SK-N-MC (cell line): ENCODE results near the gene MYO16.

Experiments used
- DNase-seq: peaks from one replicate; pipeline ENCODE4 v3.0.0-alpha.2; 2011; ENCODE audit warnings: low read depth, low spot score
- H3K27ac ChIP-seq: fragments of 200-600 bp; sonication (generic); 2 replicates; pipeline ENCODE4 v1.5.1; 2016; ENCODE audit warnings: mixed run types
- H3K36me3 ChIP-seq: fragments of 200-600 bp; sonication (generic); 2 replicates; pipeline ENCODE4 v1.6.1; 2017; ENCODE audit warnings: antibody characterized with exemption, low read length, mixed read lengths; ENCODE audit not compliant: insufficient read depth
- H3K4me3 ChIP-seq: fragments of 200-600 bp; sonication (generic); 2 replicates; pipeline ENCODE4 v1.5.1; 2016
- H3K9ac ChIP-seq: fragments of 200-600 bp; sonication (generic); 2 replicates; pipeline ENCODE4 v1.8.0; 2017; ENCODE audit warnings: mixed run types, mixed read lengths; ENCODE audit not compliant: insufficient read length
- H3K9me3 ChIP-seq: fragments of 200-600 bp; sonication (generic); 2 replicates; pipeline ENCODE4 v1.6.1; 2017; ENCODE audit warnings: low read depth, mild to moderate bottlenecking, antibody characterized with exemption, low read length, moderate library complexity, mixed read lengths
- EZH2 ChIP-seq: fragments of 200-600 bp; sonication (generic); IDR thresholded peaks from one replicate; pipeline ENCODE4 v1.6.1; 2017; ENCODE audit warnings: antibody characterized with exemption
- FOXP2 ChIP-seq: optimal IDR thresholded peaks from 2 replicates; pipeline ENCODE3; 2011; ENCODE audit warnings: mild to moderate bottlenecking, moderate library complexity; ENCODE audit not compliant: insufficient read depth; ENCODE audit errors: extremely low read length, control extremely low read depth
- POLR2AphosphoS5 ChIP-seq: IDR thresholded peaks from 2 replicates; pipeline ENCODE4 v1.6.1; 2012; ENCODE audit warnings: mild to moderate bottlenecking, low read depth, low read length, borderline replicate concordance

MYO16 gene

DNA sequence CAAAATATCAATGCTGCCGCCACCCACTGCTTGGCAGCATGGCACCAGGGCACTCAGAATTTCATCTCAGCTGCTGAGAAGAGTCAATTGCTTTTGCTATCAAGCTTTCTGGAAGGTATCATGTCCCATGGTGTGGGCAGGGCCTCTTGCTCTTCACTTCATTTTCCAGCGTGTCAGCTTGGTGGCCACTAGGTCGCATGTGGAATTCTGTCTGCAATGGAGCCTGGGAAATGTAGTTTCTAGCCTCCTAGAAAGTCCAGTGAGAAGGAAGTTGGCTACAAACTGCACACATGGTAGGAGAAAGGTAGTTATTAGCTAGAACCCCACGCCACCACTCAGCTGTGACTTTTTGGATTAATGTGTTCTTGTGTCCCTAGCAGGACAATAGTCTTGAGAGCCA, 105.3 kb downstream of the MYO16 start:
- DNase-seq = no peak
- Histone ChIP-seq H3K36me3 (no peaks in the 10 kb centered on the region), H3K9ac (no peak overlapping the region), H3K9me3 (no peaks in the 10 kb centered on the region), H3K27ac (no peak overlapping the region), H3K4me3 (no peak overlapping the region)
- TF ChIP-seq POLR2AphosphoS5 = no peak
- TF ChIP-seq FOXP2 = no peak
- TF ChIP-seq EZH2 = no peak

DNA sequence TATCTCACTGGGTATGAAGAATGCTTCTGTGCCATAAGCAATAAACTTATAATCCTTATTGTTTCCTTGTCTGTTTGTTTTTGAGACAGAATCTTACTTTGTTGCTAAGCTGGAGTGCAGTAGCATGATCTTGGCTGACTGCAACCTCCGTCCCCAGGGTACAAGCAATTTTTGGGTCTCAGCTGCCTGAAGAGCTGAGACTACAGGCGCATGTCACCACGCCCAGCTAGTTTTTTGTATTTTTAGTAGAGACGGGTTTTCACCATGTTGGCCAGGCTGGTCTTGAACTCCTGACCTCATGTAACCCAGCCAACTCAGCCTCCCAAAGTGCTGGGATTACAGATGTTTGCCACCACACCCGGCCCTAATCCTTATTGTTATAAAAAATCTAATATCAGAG, 112.5 kb downstream of the MYO16 start:
- Histone ChIP-seq H3K36me3 (no peaks in the 10 kb centered on the region), H3K27ac (no peak overlapping the region), H3K9me3 (no peaks in the 10 kb centered on the region), H3K9ac (no peak overlapping the region), H3K4me3 (no peak overlapping the region)
- no peak for DNase-seq
- TF ChIP-seq EZH2 (no peak), POLR2AphosphoS5 (no peak), FOXP2 (no peak)

DNA sequence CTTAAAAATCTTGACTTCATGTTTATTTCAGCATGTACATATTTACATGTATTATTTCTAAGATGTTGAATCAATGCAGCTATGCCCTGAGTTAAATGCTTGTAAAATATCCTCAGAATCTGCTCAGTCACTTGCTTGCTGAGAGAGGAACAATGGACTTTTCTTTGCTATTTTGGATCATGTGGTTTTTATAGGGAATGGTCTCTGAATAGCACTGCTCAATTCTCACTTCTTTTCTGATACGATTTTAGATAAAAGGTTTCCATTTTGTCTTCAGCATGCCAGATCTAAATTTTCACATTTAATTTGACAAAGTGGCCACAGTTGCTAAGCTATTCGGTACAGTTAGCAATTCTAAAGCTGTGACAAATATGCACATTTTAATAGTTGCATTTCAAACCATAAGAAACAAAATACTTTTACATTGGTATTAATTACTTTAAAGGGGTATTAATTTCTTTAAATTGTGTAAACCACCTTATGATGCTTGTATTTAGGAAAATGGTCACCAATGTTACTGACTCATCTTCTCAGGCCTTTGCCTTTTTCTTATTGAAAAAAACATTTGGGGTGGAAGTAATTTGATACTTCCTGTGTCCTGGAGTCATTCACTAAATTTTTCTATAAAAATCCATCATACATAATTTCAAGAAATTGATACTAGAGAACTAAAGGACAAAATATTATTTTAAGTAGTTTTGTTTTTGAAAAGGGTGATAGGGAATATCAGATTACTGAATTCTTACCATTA, 113.5 kb downstream of the MYO16 start:
- Histone ChIP-seq H3K27ac (peak overlapping the region; percentile 38; the same call in 1 of the 2 replicates), H3K4me3 (no peak overlapping the region), H3K9ac (no peak overlapping the region), H3K9me3 (no peaks in the 10 kb centered on the region), H3K36me3 (no peaks in the 10 kb centered on the region)
- no peak for TF ChIP-seq POLR2AphosphoS5
- TF ChIP-seq FOXP2 = no peak
- no peak for TF ChIP-seq EZH2
- DNase-seq = no peak

DNA sequence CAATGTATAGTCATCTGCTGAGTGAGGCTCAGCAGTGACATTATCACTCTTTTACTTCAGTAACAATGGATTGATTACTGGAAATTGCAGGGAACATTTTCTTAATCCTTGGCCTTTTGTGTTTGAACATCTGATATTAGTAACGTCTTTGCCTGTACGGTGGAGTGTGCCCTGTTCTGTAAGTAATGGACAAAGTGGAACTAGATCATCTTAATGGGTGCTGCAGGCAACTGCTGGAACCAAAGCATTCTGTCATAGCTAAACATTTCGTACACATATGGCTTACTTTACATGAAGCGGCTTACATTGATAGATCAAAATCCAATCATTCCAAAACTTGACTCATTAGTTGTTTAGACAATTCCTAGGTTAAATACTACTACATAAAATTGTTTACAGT, 114.1 kb downstream of the MYO16 start:
- no peak for TF ChIP-seq POLR2AphosphoS5
- TF ChIP-seq FOXP2 = no peak
- TF ChIP-seq EZH2 = no peak
- H3K36me3 ChIP-seq = no peaks in the 10 kb centered on the region

DNA sequence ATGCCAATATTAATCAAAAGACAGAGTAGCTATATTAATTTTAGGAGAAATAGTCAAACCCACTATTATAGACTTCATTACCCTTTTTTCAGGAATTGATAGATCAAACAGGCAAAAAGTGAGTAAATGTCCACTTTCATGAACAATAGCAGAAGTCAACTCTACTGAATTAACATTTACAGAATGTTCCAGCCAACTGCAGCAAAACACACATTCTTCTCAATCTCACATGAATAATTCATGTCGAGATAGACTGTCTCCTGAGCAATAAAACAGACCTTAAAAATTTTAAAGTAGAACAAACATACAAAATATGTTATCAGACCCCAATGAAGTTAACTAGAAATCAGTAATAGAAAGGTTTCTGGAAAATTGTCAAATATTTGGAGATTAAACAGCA, 118.4 kb downstream of the MYO16 start:
- no peak for DNase-seq
- no peak for TF ChIP-seq FOXP2
- no peak for TF ChIP-seq POLR2AphosphoS5
- no peak for TF ChIP-seq EZH2
- Histone ChIP-seq H3K9ac (no peak overlapping the region), H3K4me3 (0 out of 2 replicates have a peak overlapping the region, but pooled peaks have one; percentile 27), H3K9me3 (no peaks in the 10 kb centered on the region), H3K27ac (0 out of 2 replicates have a peak overlapping the region, but pooled peaks have one; percentile 38), H3K36me3 (no peaks in the 10 kb centered on the region)

More for the DNA sequence above, 114.1 kb downstream of the MYO16 start:
- no peak overlapping the region for H3K9ac ChIP-seq
- no peaks in the 10 kb centered on the region for H3K9me3 ChIP-seq
- H3K27ac ChIP-seq = no peak overlapping the region
- H3K4me3 ChIP-seq = no peak overlapping the region
- DNase-seq = no peak

DNA sequence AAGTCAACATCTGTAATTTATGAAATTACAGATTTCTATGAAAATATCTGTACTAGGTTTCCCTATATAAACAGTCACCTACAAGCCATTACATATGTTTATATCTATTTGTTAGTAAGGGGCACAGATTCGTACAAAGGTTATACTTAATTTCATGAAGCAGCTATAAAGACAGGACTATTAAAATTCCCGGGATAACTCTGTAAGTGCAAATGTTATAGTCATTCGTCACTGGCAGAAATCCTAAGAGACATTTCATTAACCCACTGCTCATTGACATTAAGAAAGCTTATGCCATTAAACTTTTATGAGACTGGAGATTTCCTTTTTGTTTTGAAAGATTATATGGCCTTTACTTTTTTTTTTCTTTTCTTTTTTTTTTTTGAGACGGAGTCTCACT, 122.9 kb downstream of the MYO16 start:
- H3K4me3 ChIP-seq = no peak overlapping the region
- DNase-seq = peak; percentile 18
- H3K9me3 ChIP-seq = no peaks in the 10 kb centered on the region
- TF ChIP-seq POLR2AphosphoS5 = no peak; the same call in 1 of the 2 replicates
- TF ChIP-seq FOXP2 = no peak
- no peak for TF ChIP-seq EZH2
- H3K9ac ChIP-seq = no peak overlapping the region
- H3K36me3 ChIP-seq = no peaks in the 10 kb centered on the region
- no peak overlapping the region; the same call in 1 of the 2 replicates for H3K27ac ChIP-seq

DNA sequence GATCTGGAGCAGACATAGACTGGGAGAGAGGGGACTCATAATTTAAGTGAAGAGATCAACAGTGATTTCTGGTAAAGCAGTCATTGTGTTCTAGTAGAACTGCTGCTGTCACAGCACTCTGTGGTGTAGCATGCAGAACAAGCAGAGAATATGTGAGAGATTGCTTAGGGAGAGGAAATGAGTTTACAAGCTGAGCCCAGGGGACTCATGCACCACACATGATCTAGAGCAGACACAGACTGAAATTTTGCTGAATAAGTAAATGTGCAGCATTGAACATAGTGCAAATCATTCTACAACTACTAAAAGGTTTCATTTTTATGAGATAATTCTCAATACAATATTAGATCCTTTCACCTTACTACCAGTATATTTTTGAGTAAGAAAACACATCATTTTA, 125.7 kb downstream of the MYO16 start:
- peak; percentile 92 for DNase-seq
- Histone ChIP-seq H3K9me3 (no peaks in the 10 kb centered on the region), H3K27ac (peak overlapping the region; percentile 87), H3K9ac (no peak overlapping the region), H3K36me3 (no peaks in the 10 kb centered on the region), H3K4me3 (peak overlapping the region; percentile 66)
- peak; percentile 100 for TF ChIP-seq FOXP2
- TF ChIP-seq EZH2 = no peak
- peak; percentile 60; the same call in 1 of the 2 replicates for TF ChIP-seq POLR2AphosphoS5

DNA sequence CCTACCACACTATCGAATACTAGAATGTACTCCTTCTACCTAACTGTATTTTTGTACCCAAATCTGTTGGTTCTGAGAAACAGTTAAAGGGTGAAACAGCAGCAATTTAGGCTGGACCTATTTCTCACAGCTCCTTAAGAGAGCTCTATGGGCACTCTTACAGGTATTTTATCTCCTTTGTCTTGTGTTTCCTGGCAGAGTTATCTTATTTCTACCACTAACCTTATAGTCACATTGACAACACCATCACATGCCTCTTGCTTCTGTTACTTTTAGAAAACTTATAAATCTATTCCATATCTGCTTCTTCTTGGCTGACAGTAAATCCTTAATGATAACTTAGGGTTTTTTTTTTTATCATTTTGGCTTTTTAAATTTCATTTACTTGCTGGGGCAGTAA, 130.7 kb downstream of the MYO16 start:
- Histone ChIP-seq H3K36me3 (no peaks in the 10 kb centered on the region), H3K9me3 (no peaks in the 10 kb centered on the region), H3K9ac (no peak overlapping the region), H3K4me3 (no peak overlapping the region), H3K27ac (no peak overlapping the region)
- DNase-seq = no peak
- no peak for TF ChIP-seq EZH2
- no peak for TF ChIP-seq FOXP2
- no peak for TF ChIP-seq POLR2AphosphoS5

DNA sequence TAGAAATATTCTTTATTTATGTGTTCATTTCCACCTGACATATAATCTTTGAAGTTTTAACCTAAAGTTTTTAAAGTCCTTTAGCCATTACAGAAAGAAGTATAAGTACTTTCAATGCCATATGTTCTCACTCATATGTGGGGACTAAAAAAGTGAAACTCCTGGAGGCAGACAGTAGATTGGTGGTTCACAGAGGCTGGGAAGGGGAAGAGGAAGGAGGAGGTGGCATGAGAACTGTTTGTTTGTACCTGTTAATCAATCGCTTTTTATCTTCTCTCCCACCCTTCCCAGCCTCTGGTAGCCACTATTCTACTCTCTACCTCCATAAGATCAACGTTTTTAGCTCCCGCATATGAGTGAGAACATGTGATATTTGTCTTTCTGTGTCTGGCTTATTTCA, 131.1 kb downstream of the MYO16 start:
- no peak overlapping the region for H3K27ac ChIP-seq
- no peak for TF ChIP-seq POLR2AphosphoS5
- no peak for TF ChIP-seq FOXP2
- no peak for TF ChIP-seq EZH2
- H3K4me3 ChIP-seq = no peak overlapping the region
- H3K36me3 ChIP-seq = no peaks in the 10 kb centered on the region
- no peak overlapping the region for H3K9ac ChIP-seq
- no peak for DNase-seq
- no peaks in the 10 kb centered on the region for H3K9me3 ChIP-seq
